Activated CD4-positive, CD25-positive, alpha-beta regulatory T cell (primary cell): Measurements from ENCODE around the gene COL5A3.
"Not testable (repeated sequence)": the region's sequence is repeated elsewhere in the genome, so short reads cannot be mapped to it uniquely, and the experiment has no call there.

Source experiments
- DNase-seq, 4 experiments: peaks; one replicate each; lab custom pipeline; 2025; lab: John Stamatoyannopoulos, UW

Gene COL5A3

GRCh38 chr19:10010247-10010691, at the start of gene COL5A3:
COL5A3 (minus strand) TSS chr19:10010504; CDS start chr19:10010385, 119 bp downstream.
- no peak for DNase-seq

GRCh38 chr19:10052602-10053360, 42.5 kb upstream of the COL5A3 start:
- DNase-seq, result no peak

GRCh38 chr19:10049626-10050025, 39.3 kb upstream of the COL5A3 start:
- DNase-seq, result no peak

- no peak for DNase-seq
Observed at GRCh38 chr19:10045371-10045770, 35.1 kb upstream of the COL5A3 start.

GRCh38 chr19:10044390-10044789, 34.1 kb upstream of the COL5A3 start:
- no peak for DNase-seq

- no peak for DNase-seq
Observed at GRCh38 chr19:10043286-10043927, 33.1 kb upstream of the COL5A3 start.

GRCh38 chr19:10037809-10038208, 27.5 kb upstream of the COL5A3 start:
- DNase-seq, result no peak

GRCh38 chr19:10037367-10037766, 27.1 kb upstream of the COL5A3 start:
- DNase-seq, result no peak

GRCh38 chr19:10036601-10037071, 26.3 kb upstream of the COL5A3 start:
- no peak for DNase-seq

GRCh38 chr19:10033614-10034013, 23.3 kb upstream of the COL5A3 start:
- no peak for DNase-seq

GRCh38 chr19:10027158-10027997, 17.1 kb upstream of the COL5A3 start:
- peak; percentile 47 to 70 (median 56) for DNase-seq

- DNase-seq, result no peak
Observed at GRCh38 chr19:10026744-10027143, 16.4 kb upstream of the COL5A3 start.

GRCh38 chr19:10023096-10023495, 12.8 kb upstream of the COL5A3 start:
- not testable (repeated sequence) for DNase-seq

GRCh38 chr19:10021863-10022262, 11.6 kb upstream of the COL5A3 start:
- no peak for DNase-seq

- DNase-seq, result no peak
Observed at GRCh38 chr19:10021446-10021845, 11.1 kb upstream of the COL5A3 start.

- no peak for DNase-seq
Observed at GRCh38 chr19:10020851-10021250, 10.5 kb upstream of the COL5A3 start.

GRCh38 chr19:10019246-10019645, 8.9 kb upstream of the COL5A3 start:
- DNase-seq, result no peak

- DNase-seq, result no peak
Observed at GRCh38 chr19:10018786-10019185, 8.5 kb upstream of the COL5A3 start.

GRCh38 chr19:10018263-10018662, 8.0 kb upstream of the COL5A3 start:
- DNase-seq, result no peak

GRCh38 chr19:10013834-10014618, 3.7 kb upstream of the COL5A3 start:
- no peak for DNase-seq

GRCh38 chr19:10013316-10013715, 3.0 kb upstream of the COL5A3 start, which contains the start of gene RDH8:
RDH8 (plus strand) TSS chr19:10013483; CDS start chr19:10013498, 15 bp downstream.
- no peak for DNase-seq
